Measurements from ENCODE around the gene TNIK.

- no peak for TF ChIP-seq FOXM1 (CRISPR knock-in tag; IDR thresholded peaks at IDR 0.05)
- no peak for TF ChIP-seq HOXA7 (CRISPR knock-in tag; IDR thresholded peaks at IDR 0.05)
- no peak for TF ChIP-seq CTCF (CRISPR knock-in tag; IDR thresholded peaks at IDR 0.05)
- TF ChIP-seq ZNF460 (CRISPR knock-in tag; IDR thresholded peaks at IDR 0.05; ENCODE audit: borderline replicate concordance), result no peak
- TF ChIP-seq, protein P1, sequence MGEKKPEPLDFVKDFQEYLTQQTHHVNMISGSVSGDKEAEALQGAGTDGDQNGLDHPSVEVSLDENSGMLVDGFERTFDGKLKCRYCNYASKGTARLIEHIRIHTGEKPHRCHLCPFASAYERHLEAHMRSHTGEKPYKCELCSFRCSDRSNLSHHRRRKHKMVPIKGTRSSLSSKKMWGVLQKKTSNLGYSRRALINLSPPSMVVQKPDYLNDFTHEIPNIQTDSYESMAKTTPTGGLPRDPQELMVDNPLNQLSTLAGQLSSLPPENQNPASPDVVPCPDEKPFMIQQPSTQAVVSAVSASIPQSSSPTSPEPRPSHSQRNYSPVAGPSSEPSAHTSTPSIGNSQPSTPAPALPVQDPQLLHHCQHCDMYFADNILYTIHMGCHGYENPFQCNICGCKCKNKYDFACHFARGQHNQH (CRISPR knock-in tag; IDR thresholded peaks at IDR 0.05), result no peak
- no peak for TF ChIP-seq EZH2 (conservative IDR thresholded peaks at IDR 0.05; ENCODE audit: low read depth, low read length)
- no peak for TF ChIP-seq GTF2F1 (IDR thresholded peaks at IDR 0.05; ENCODE audit: low read length)
- TF ChIP-seq CBFB (CRISPR knock-in tag; IDR thresholded peaks at IDR 0.05), result no peak
- no peak for TF ChIP-seq RELA (CRISPR knock-in tag; IDR thresholded peaks at IDR 0.05)
- no peak for TF ChIP-seq ZNF780A (CRISPR knock-in tag; IDR thresholded peaks at IDR 0.05)
- no peak for TF ChIP-seq HIVEP1 (CRISPR knock-in tag; IDR thresholded peaks at IDR 0.05)
- no peak for TF ChIP-seq ADNP (CRISPR knock-in tag; IDR thresholded peaks at IDR 0.05)
- TF ChIP-seq ASH2L (IDR thresholded peaks at IDR 0.05; ENCODE audit: insufficient read length, low read depth, low read length), result no peak
- TF ChIP-seq POLR2A (IDR thresholded peaks at IDR 0.05; ENCODE audit: insufficient read depth in 1 of 2, low read depth in 2 of 2, low read length in 2 of 2), result no peak
These were observed 344.5 kb downstream of the TNIK start for GRCh38 chr3:171115667-171116066.

All from HepG2 (cell line).